ENCODE measurements around the gene TRIM41. TPM values are rescaled to one million over a fixed set of nuclear protein-coding genes. Genes with fewer than 3 reads are reported as not detected.

Gene TRIM41
- total and polyA plus RNA-seq, 2 donors = 19.9 to 25.8 TPM

GRCh38 chr5:181215997-181216989 is 6.8 kb upstream of the TRIM41 start:
- Histone ChIP-seq H3K36me3 (ENCODE audit: control insufficient read depth in 2 of 2, insufficient read depth in 2 of 2, low read length in 1 of 2) (no peaks in the 10 kb centered on the region), H3K4me3 (ENCODE audit: low read length in 2 of 2) (peak overlapping the region in 1 of 2 donors; percentile 51), H3K27me3 (ENCODE audit: control insufficient read depth in 2 of 2, insufficient read depth in 1 of 2, low read length in 1 of 2) (peaks cover 7 to 88% of the 10 kb centered on the region in 2 donors), H3K9me3 (ENCODE audit: control insufficient read depth in 2 of 2, insufficient read depth in 1 of 2, low read length in 1 of 2) (peaks cover 0 to 11% of the 10 kb centered on the region in 2 donors), H3K27ac (ENCODE audit: low read depth in 1 of 2, low read length in 1 of 2) (peak overlapping the region in 1 of 2 donors; percentile 22), H3K4me1 (ENCODE audit: control insufficient read depth in 2 of 2, insufficient read depth in 2 of 2, low read length in 2 of 2) (peaks cover 18 to 28% of the 10 kb centered on the region in 2 donors)
- 19% methylated on average over 44 of the region's 44 CpGs for WGBS
- DNase-seq (ENCODE audit: low read depth in 6 of 9, low spot score in 9 of 9) = no peak

DNA sequence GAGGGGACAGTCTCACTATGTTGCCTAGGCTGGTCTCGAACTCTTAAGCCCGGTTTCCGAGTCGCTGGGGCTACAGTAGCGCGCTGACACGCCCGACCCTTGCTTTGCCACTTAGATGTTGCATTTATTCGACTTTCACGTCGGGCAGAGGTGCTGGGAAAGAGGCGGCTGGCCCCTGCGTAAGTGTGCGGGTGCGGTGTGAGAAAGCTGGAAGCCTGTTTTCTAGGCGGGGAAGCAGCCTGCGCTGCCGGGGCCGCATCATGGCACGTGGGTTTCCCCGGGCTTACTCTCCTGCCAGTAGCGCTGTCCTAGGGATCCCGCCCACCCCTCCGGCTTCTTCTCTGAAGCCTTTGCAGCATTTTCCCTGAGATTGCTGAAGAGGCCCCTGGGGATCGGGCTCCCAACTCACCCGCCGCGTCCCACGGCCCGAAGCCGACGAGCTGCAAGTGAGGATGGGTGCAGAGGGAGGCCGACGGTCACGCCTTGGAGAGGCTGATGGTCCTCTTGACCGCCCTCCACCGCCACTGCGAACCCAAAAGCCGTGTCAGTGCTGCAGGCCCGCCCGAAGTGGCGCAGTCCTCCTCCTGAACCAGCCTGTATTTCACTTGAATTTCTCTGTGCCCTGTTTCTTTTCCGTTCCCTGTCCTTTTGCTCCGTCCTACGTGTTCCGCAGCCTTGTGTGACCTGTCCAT is 5.8 kb upstream of the TRIM41 start:
- Histone ChIP-seq H3K4me1 (ENCODE audit: control insufficient read depth in 2 of 2, insufficient read depth in 2 of 2, low read length in 2 of 2) (peaks cover 18 to 37% of the 10 kb centered on the region in 2 donors), H3K9me3 (ENCODE audit: control insufficient read depth in 2 of 2, insufficient read depth in 1 of 2, low read length in 1 of 2) (peaks cover 0 to 11% of the 10 kb centered on the region in 2 donors), H3K36me3 (ENCODE audit: control insufficient read depth in 2 of 2, insufficient read depth in 2 of 2, low read length in 1 of 2) (no peaks in the 10 kb centered on the region), H3K27me3 (ENCODE audit: control insufficient read depth in 2 of 2, insufficient read depth in 1 of 2, low read length in 1 of 2) (peaks cover 7 to 83% of the 10 kb centered on the region in 2 donors), H3K4me3 (ENCODE audit: low read length in 2 of 2) (peak overlapping the region; percentile 11 to 51), H3K27ac (ENCODE audit: low read depth in 1 of 2, low read length in 1 of 2) (peak overlapping the region in 1 of 2 donors; percentile 75)
- WGBS = 1% methylated on average over 46 of the region's 46 CpGs
- peak in 1 of 9 donors; percentile 45 for DNase-seq (ENCODE audit: low read depth in 6 of 9, low spot score in 9 of 9)

DNA sequence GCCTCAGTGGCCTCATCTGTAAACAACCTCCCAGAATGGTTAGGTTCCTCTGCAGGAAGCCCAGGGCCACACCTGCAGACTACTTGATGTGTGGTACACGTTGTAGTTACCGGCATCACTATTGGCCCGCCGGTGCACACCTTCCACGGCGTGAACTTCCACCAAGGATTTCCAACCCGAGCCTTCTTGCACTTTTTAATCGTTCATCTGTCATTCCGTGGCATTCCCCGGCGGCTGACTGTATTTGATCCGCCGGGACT is 5.3 kb upstream of the TRIM41 start:
- DNase-seq (ENCODE audit: low read depth in 6 of 9, low spot score in 9 of 9) = no peak
- Histone ChIP-seq H3K9me3 (ENCODE audit: control insufficient read depth in 2 of 2, insufficient read depth in 1 of 2, low read length in 1 of 2) (peaks cover 0 to 11% of the 10 kb centered on the region in 2 donors), H3K27ac (ENCODE audit: low read depth in 1 of 2, low read length in 1 of 2) (peak overlapping the region in 1 of 2 donors; percentile 75), H3K27me3 (ENCODE audit: control insufficient read depth in 2 of 2, insufficient read depth in 1 of 2, low read length in 1 of 2) (peaks cover 7 to 79% of the 10 kb centered on the region in 2 donors), H3K4me1 (ENCODE audit: control insufficient read depth in 2 of 2, insufficient read depth in 2 of 2, low read length in 2 of 2) (peaks cover 18 to 41% of the 10 kb centered on the region in 2 donors), H3K36me3 (ENCODE audit: control insufficient read depth in 2 of 2, insufficient read depth in 2 of 2, low read length in 1 of 2) (no peaks in the 10 kb centered on the region), H3K4me3 (ENCODE audit: low read length in 2 of 2) (peak overlapping the region; percentile 11 to 51)
- WGBS = 2% methylated on average over 13 of the region's 13 CpGs

DNA sequence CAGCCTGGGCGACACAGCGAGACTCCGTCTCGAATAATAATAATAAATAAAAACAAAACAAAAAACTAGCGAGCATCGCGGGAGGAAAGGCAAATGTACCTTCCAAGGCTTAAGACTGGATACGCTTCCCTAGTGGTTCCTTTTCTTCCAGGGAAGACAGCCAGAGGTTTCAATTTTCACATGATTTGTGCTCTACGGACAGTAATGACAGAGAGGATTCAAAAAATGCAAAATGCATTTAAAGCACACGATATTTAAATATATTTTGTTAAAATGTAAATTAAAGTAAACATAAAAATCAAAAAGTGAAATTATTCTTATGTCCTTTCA is 4.3 kb upstream of the TRIM41 start:
- Histone ChIP-seq H3K27ac (ENCODE audit: low read depth in 1 of 2, low read length in 1 of 2) (no peak overlapping the region), H3K27me3 (ENCODE audit: control insufficient read depth in 2 of 2, insufficient read depth in 1 of 2, low read length in 1 of 2) (peaks cover 7 to 68% of the 10 kb centered on the region in 2 donors), H3K4me3 (ENCODE audit: low read length in 2 of 2) (peak overlapping the region in 1 of 2 donors; percentile 32), H3K4me1 (ENCODE audit: control insufficient read depth in 2 of 2, insufficient read depth in 2 of 2, low read length in 2 of 2) (peaks cover 18 to 41% of the 10 kb centered on the region in 2 donors), H3K36me3 (ENCODE audit: control insufficient read depth in 2 of 2, insufficient read depth in 2 of 2, low read length in 1 of 2) (no peaks in the 10 kb centered on the region), H3K9me3 (ENCODE audit: control insufficient read depth in 2 of 2, insufficient read depth in 1 of 2, low read length in 1 of 2) (peaks cover 0 to 11% of the 10 kb centered on the region in 2 donors)
- DNase-seq (ENCODE audit: low read depth in 6 of 9, low spot score in 9 of 9) = no peak
- 34% methylated on average over 10 of the region's 10 CpGs for WGBS

DNA sequence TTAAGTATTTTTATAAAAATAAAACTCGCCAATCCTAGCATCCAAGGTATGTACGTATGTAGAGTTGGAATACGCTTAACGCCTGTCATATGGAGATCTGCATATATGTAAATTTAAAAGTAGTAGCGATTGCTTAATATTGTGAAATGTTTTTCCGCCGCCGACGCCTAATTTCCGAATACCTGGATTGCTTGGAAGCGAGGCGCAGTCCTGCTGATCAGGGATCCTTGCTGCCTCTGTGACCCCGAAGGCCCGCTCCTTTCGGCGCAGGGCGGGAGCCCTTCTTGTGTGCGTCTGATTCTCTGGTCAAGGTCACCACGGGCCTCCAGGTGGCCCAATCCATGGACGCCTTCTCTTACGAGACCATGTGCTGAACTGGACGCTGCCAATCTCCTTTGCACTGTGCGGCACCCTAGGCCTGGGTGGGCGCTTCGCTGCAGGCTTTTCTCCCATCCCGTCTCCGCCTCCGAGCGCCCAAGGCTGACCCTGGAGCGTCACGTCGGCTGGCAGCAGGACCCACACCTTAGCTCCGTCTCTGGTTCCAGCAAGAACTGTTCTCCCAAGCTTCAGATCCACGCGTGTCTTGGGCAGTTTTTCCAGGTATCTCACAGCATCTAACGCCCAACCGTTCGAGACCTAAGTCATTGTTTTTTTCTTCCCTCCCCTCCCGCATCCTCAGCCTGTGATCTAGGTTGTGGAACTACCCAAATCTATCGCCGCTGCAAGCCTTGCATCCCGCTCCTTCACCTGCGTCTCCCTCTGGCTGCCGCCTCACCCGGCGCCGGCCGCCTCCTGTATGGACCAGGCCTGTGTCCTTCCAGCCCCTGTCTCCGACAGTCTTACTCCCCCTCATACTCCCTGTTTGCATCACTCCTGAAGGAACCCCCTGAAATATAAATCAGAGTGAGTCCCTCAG is 3.6 kb upstream of the TRIM41 start:
- Histone ChIP-seq H3K27me3 (ENCODE audit: control insufficient read depth in 2 of 2, insufficient read depth in 1 of 2, low read length in 1 of 2) (peaks cover 6 to 61% of the 10 kb centered on the region in 2 donors), H3K4me1 (ENCODE audit: control insufficient read depth in 2 of 2, insufficient read depth in 2 of 2, low read length in 2 of 2) (peaks cover 19 to 48% of the 10 kb centered on the region in 2 donors), H3K4me3 (ENCODE audit: low read length in 2 of 2) (no peak overlapping the region), H3K36me3 (ENCODE audit: control insufficient read depth in 2 of 2, insufficient read depth in 2 of 2, low read length in 1 of 2) (no peaks in the 10 kb centered on the region), H3K9me3 (ENCODE audit: control insufficient read depth in 2 of 2, insufficient read depth in 1 of 2, low read length in 1 of 2) (peaks cover 0 to 8% of the 10 kb centered on the region in 2 donors), H3K27ac (ENCODE audit: low read depth in 1 of 2, low read length in 1 of 2) (no peak overlapping the region)
- no peak for DNase-seq (ENCODE audit: low read depth in 6 of 9, low spot score in 9 of 9)
- 89% methylated on average over 49 of the region's 49 CpGs for WGBS

DNA sequence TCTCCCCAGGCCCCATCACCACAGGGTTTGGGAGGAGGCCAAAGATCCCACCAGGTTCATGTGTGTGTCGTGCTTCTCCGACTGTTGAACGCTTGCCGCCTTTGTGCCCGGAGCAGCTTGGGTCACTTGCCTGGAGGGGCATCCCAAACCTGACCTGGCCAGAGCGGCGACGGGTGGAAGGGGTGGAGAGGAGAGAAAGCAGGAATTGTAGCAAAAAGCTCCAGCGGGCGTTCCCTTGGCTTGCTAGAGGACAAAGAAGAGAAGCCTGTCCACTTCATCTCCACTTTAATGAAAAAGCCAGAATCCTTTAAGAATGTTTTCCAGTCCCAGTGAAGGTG is 2.9 kb upstream of the TRIM41 start:
- Histone ChIP-seq H3K4me1 (ENCODE audit: control insufficient read depth in 2 of 2, insufficient read depth in 2 of 2, low read length in 2 of 2) (peaks cover 25 to 54% of the 10 kb centered on the region in 2 donors), H3K4me3 (ENCODE audit: low read length in 2 of 2) (no peak overlapping the region), H3K27me3 (ENCODE audit: control insufficient read depth in 2 of 2, insufficient read depth in 1 of 2, low read length in 1 of 2) (peaks cover 5 to 56% of the 10 kb centered on the region in 2 donors), H3K9me3 (ENCODE audit: control insufficient read depth in 2 of 2, insufficient read depth in 1 of 2, low read length in 1 of 2) (peaks cover 0 to 8% of the 10 kb centered on the region in 2 donors), H3K36me3 (ENCODE audit: control insufficient read depth in 2 of 2, insufficient read depth in 2 of 2, low read length in 1 of 2) (peaks cover 0 to 4% of the 10 kb centered on the region in 2 donors), H3K27ac (ENCODE audit: low read depth in 1 of 2, low read length in 1 of 2) (no peak overlapping the region)
- no peak for DNase-seq (ENCODE audit: low read depth in 6 of 9, low spot score in 9 of 9)
- WGBS = 98% methylated on average over 10 of the region's 10 CpGs

GRCh38 chr5:181221105-181221791 is 1.8 kb upstream of the TRIM41 start:
- 70% methylated on average over 27 of the region's 27 CpGs for WGBS
- peaks cover 3 to 50% of the 10 kb centered on the region in 2 donors for H3K27me3 ChIP-seq (ENCODE audit: control insufficient read depth in 2 of 2, insufficient read depth in 1 of 2, low read length in 1 of 2)
- peaks cover 27 to 62% of the 10 kb centered on the region in 2 donors for H3K4me1 ChIP-seq (ENCODE audit: control insufficient read depth in 2 of 2, insufficient read depth in 2 of 2, low read length in 2 of 2)
- peak in 3 of 9 donors; percentile 56 to 72 (median 65) for DNase-seq (ENCODE audit: low read depth in 6 of 9, low spot score in 9 of 9)
- peaks cover 0 to 6% of the 10 kb centered on the region in 2 donors for H3K36me3 ChIP-seq (ENCODE audit: control insufficient read depth in 2 of 2, insufficient read depth in 2 of 2, low read length in 1 of 2)
- H3K4me3 ChIP-seq (ENCODE audit: low read length in 2 of 2) = no peak overlapping the region
- H3K9me3 ChIP-seq (ENCODE audit: control insufficient read depth in 2 of 2, insufficient read depth in 1 of 2, low read length in 1 of 2) = peaks cover 0 to 4% of the 10 kb centered on the region in 2 donors
- H3K27ac ChIP-seq (ENCODE audit: low read depth in 1 of 2, low read length in 1 of 2) = peak overlapping the region; percentile 94 to 98

All from thymus (tissue), 11 donors.